ENCODE measurements around the gene MYH13. TPM values are rescaled to one million over a fixed set of nuclear protein-coding genes. Genes with fewer than 3 reads are reported as not detected.
"Not testable (repeated sequence)": the region's sequence is repeated elsewhere in the genome, so short reads cannot be mapped to it uniquely, and the experiment has no call there.

MYH13 gene
- total RNA-seq, 2 donors from 2014 or later: 0.11 TPM; not detected in 1

DNA sequence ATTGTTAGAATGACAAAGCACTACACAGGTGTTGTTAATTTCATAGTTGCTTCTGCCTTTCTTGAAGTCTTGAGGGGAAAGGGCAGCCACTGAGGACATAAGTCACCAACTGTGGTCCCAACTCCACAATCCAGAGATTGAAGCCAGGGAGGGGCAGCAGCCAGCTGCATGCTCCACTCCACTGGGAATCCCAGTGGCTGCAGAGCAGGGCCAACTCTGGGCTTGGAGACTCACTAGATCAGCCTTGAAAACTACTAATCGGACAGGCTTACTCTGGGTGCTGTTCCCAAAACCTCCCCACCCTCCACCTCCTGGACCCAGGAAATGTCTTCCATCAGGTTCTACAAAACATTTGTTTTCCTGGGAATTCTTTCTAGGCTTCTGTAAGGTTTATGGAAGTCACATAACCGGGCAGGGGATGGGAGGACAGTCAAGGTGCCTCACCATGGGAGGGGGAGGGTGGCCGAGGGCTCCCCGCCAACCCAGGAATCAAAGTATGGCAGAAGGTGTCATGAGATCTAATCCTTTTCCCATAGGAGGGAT is 68.0 kb downstream of the MYH13 start:
- Histone ChIP-seq H3K36me3 (no peaks in the 10 kb centered on the region), H3K9me3 (no peaks in the 10 kb centered on the region), H3K4me1 (no peaks in the 10 kb centered on the region), H3K4me3 (no peak overlapping the region), H3K27me3 (no peaks in the 10 kb centered on the region), H3K27ac (no peak overlapping the region), H3K9ac (ENCODE audit: low read depth in 2 of 2, low read length in 2 of 2) (no peak overlapping the region)
- TF ChIP-seq, protein P1, sequence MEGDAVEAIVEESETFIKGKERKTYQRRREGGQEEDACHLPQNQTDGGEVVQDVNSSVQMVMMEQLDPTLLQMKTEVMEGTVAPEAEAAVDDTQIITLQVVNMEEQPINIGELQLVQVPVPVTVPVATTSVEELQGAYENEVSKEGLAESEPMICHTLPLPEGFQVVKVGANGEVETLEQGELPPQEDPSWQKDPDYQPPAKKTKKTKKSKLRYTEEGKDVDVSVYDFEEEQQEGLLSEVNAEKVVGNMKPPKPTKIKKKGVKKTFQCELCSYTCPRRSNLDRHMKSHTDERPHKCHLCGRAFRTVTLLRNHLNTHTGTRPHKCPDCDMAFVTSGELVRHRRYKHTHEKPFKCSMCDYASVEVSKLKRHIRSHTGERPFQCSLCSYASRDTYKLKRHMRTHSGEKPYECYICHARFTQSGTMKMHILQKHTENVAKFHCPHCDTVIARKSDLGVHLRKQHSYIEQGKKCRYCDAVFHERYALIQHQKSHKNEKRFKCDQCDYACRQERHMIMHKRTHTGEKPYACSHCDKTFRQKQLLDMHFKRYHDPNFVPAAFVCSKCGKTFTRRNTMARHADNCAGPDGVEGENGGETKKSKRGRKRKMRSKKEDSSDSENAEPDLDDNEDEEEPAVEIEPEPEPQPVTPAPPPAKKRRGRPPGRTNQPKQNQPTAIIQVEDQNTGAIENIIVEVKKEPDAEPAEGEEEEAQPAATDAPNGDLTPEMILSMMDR (IDR thresholded peaks at IDR 0.05): no peak
- intact Hi-C loops (cut with DNase I): no loop called here
- DNase-seq: no peak

DNA sequence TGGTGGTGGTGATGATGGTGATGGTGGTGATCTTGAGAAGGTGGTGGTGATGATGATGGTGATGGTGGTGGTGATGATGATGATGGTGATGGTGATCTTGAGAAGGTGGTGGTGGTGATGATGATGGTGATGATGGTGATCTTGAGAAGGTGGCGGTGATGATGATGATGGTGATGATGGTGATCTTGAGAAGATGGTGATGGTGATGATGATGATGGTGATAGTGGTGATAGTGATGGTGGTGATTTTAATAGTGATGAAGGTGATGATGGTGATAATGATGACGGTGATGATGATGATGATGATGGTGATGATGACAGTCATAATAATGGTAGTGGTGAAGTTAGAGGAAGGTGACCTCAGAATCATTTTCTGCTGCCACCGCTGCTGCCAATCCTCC is 75.1 kb downstream of the MYH13 start:
- H3K4me1 ChIP-seq: no peaks in the 10 kb centered on the region

DNA sequence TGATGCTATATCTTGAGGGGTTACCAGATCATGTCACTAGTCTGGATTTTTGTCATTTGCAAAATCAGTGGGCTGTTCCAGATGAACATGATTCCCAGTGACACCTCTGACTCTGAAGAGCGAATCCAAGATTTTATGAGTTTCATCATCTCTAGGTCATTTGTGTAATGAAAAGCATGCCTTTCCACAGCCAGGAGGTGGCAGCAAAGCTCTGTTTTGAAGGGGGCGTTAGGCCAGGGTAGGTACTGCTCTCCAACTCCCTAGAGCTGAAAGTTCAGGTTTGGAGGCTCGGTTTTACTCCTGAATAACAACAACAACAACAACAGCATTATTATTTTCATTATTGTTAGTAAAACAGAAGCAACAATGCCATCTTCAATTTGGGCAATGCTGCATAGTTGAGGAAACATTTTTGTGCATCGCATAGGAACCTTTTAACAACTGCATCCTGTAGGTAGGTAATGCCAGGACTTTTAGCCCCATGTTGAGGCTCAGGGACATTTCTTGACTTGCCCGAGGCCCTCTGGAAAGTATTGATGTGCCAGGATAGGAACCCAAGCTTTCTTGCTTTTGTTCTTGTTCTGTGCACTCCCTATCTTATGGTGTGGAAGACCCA is 77.0 kb downstream of the MYH13 start:
- intact Hi-C loops (cut with DNase I): no loop called here
- DNase-seq: peak; percentile 64

More for the DNA sequence above, 75.1 kb downstream of the MYH13 start:
- no peaks in the 10 kb centered on the region for H3K9me3 ChIP-seq
- intact Hi-C loops (cut with DNase I): no loop called here
- no peaks in the 10 kb centered on the region for H3K27me3 ChIP-seq
- DNase-seq: no peak
- no peaks in the 10 kb centered on the region for H3K36me3 ChIP-seq
- no peak overlapping the region for H3K27ac ChIP-seq
- no peak overlapping the region for H3K4me3 ChIP-seq
- TF ChIP-seq, protein P1 (IDR thresholded peaks at IDR 0.05): no peak
- no peak overlapping the region for H3K9ac ChIP-seq (ENCODE audit: low read depth in 2 of 2, low read length in 2 of 2)

DNA sequence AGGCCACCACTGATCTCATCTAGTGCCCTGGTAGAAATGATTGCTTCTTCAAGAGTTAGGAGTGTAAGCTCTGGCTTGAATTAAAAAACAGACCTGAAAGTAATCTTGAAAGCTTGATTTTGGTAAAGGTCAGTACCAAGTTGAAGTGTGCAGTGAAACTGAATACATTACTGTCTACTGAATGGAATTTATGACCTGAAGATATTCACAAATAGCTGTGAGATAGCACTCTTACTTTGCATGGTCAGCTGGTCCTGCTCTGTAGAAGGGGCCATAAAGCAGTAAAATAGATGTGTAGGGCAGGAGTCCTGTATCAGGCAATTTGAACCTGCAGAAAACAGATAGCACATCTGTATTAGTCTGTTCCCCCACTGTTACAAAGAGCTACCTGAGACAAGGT is 78.6 kb downstream of the MYH13 start:
- H3K4me1 ChIP-seq: no peaks in the 10 kb centered on the region
- no peaks in the 10 kb centered on the region for H3K9me3 ChIP-seq
- no peak overlapping the region for H3K9ac ChIP-seq (ENCODE audit: low read depth in 2 of 2, low read length in 2 of 2)
- H3K4me3 ChIP-seq: no peak overlapping the region
- H3K27ac ChIP-seq: no peak overlapping the region
- H3K27me3 ChIP-seq: no peaks in the 10 kb centered on the region
- no peak for DNase-seq
- TF ChIP-seq, protein P1 (IDR thresholded peaks at IDR 0.05): no peak
- intact Hi-C loops (cut with DNase I): no loop called here
- no peaks in the 10 kb centered on the region for H3K36me3 ChIP-seq

More for the DNA sequence above, 77.0 kb downstream of the MYH13 start:
- TF ChIP-seq, protein P1 (IDR thresholded peaks at IDR 0.05): peak; percentile 51
- H3K4me1 ChIP-seq: no peaks in the 10 kb centered on the region
- H3K27ac ChIP-seq: no peak overlapping the region
- no peak overlapping the region for H3K4me3 ChIP-seq
- H3K36me3 ChIP-seq: no peaks in the 10 kb centered on the region
- no peaks in the 10 kb centered on the region for H3K9me3 ChIP-seq
- H3K9ac ChIP-seq (ENCODE audit: low read depth in 2 of 2, low read length in 2 of 2): no peak overlapping the region
- H3K27me3 ChIP-seq: no peaks in the 10 kb centered on the region

DNA sequence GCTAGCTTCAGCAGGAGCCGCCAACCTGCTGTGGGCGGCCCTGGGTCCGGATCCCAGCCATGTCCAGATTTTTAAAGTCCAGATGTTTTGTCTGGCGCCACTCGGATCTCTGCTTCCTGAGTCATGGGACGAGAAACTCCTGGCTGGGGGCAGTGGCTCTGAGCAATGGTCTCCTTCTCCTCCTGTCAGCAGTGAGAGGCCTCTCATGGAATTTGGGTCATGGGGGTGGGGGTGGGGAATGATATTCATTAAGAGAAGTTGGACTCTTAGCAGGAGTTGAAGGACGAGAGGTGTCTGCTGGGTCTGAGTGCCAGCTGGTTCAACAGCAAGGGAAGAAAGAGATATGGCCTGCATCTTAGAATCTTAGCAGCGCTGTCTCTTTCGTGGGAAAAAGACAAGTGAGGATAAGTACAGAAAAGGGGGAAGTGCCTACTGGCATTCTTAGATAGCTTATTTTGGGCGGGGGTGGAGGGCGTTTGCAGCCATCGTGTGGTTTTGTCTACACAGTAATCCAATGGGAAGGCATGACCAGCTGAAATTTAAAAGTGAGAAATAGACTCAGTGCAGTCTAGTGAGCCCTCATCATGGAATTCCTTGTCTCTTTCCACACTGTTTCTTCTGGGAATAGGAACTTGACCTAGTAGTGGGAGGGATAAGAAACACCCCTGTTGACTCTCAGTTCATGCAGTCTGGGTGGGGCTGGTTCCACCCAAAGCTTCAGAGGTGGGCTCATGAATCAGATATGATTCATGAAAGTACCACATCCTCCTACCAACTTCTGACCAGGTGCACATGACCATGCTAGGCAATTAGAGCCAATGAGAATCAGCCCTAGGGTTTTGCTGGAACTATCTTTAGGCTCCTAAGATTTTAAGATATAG is 80.5 kb downstream of the MYH13 start:
- TF ChIP-seq, protein P1 (IDR thresholded peaks at IDR 0.05): no peak

DNA sequence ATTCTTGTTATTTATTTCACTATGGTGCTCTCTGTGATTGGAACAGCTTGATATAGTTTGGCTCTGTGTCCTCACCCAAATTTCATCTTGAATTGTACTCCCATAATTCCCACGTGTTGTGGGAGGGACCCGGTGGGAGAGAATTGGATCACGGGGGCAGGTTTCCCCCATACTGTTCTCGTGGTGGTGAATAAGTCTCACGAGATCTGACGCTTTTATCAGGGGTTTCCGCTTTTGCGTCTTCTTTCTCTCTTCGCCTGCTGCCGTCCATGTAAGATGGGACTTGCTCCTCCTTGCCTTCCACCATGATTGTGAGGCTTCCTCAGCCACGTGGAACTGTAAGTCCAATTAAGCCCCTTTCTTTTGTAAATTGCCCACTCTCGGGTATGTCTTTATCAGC is 81.2 kb downstream of the MYH13 start:
- H3K36me3 ChIP-seq; DNase-seq; H3K27ac ChIP-seq; intact Hi-C loops (cut with DNase I); H3K27me3 ChIP-seq; H3K4me3 ChIP-seq; H3K4me1 ChIP-seq; H3K9me3 ChIP-seq; H3K9ac ChIP-seq (ENCODE audit: low read depth in 2 of 2, low read length in 2 of 2): not testable (repeated sequence)

More for the DNA sequence above, 80.5 kb downstream of the MYH13 start:
- no peak overlapping the region for H3K27ac ChIP-seq
- H3K36me3 ChIP-seq: no peaks in the 10 kb centered on the region
- no peak overlapping the region for H3K4me3 ChIP-seq
- H3K9ac ChIP-seq (ENCODE audit: low read depth in 2 of 2, low read length in 2 of 2): no peak overlapping the region
- no peaks in the 10 kb centered on the region for H3K9me3 ChIP-seq
- H3K27me3 ChIP-seq: no peaks in the 10 kb centered on the region
- DNase-seq: no peak
- no peaks in the 10 kb centered on the region for H3K4me1 ChIP-seq
- intact Hi-C loops (cut with DNase I): no loop called here
